NCI-H187 (cell line): Measurements from ENCODE around the gene MINK1.

Experiments
- DNase-seq, 2 experiments: peaks; one replicate each; lab custom pipeline; 2025; lab: John Stamatoyannopoulos, UW

The MINK1 gene

DNA sequence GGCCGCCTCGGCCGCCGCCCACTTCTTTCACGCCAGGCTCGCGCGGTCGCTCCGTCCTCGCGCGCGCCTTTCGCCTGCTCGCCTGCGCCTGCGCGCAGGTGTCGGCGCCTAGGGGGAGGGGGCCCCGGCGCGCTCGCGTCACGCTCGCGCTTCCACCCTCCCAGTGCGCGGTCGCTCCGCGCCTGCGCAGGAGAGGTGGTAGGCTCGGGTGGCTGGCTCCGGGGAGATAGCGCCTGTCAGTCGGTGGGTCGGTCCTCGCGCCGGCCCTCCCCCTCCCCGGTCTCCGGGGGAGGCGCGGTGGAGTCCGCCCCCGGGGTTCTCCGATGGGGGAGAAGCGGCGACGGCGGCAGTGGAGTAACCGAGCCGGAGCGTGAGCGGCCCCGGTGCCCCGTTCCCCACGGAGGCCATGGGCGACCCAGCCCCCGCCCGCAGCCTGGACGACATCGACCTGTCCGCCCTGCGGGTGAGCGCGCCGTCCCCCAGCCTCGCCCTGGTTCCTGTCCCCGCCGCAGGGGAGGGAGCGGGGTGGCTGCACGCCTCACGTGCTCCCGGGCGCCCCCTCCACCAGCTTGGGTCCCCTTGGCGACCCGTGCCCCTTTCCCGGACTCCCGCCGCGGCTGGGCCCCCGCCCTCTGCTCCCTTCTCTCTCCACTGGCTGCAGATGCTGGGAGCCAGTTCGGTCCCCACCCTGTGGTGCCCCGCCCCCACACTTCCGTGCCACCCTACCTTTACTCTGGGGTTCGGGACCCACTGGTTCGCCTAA, at the start of gene MINK1:
TSS of gene MINK1 (plus strand) at position 163 of the 763 bp plus-strand sequence. CDS start at position 407, 244 bp downstream.
- peak; percentile 47 to 81 for DNase-seq

DNA sequence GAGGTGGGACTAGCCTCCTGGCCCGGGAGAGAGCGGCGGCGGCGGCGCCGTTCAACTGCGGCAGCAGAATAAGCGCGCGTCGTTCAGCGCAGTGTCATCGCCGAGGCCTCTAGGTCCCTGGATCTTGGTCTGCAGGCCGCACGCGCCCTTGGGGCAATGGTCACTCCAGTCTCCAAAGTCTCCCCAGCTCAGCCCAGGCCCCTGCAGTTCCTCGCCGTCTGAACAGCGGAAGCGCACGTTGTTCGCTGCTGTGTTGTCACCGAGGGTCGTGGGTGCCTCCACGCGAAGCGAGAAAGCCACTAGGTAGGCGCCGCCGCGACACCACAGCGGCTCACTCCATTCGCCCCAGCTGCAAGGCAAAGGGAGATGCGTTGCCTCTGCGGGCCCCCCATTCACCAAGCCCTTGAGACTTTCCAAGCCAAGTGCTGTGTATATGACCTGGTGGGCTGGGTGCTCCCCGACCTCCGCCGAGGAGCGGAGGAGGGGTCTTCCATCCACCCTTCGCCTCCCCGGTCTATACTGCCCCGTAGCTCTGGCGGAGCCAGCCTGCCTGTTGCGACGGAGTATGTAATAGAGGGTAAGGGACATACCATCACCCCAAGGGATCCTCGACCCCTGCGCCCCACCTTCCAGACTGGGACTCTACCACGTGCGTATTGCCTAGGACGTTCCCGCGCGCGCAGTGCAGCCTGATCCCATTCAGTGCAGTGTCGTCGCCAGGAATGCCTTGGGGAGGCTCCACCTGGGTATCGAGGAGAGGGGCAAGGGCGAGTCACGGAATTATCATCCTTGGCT, 47.6 kb upstream of the MINK1 start:
- no peak for DNase-seq

DNA sequence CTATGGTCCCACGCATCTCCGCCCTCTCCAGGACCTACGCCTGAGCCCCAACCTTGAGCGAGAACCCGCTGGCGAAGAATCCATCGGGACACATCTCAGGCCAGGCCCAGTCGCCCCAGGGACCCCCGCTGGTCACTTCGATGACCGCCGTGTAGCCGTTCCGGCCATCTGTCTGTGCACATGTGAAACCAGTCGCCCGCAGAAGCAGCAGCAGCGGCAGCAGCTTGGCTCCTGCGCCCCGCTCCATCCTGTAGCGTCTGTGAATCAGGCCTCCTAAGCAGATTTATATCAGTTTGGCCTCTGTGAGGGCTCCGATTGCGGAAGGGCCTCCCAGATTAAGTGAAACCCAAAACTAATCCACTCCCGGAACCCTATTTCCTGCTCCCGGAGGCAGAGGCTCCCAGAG, 47.0 kb upstream of the MINK1 start, which contains the start of gene VMO1:
TSS of gene VMO1 (minus strand) at position 259 of the 406 bp plus-strand sequence. CDS start at position 247, 12 bp downstream.
- no peak for DNase-seq

DNA sequence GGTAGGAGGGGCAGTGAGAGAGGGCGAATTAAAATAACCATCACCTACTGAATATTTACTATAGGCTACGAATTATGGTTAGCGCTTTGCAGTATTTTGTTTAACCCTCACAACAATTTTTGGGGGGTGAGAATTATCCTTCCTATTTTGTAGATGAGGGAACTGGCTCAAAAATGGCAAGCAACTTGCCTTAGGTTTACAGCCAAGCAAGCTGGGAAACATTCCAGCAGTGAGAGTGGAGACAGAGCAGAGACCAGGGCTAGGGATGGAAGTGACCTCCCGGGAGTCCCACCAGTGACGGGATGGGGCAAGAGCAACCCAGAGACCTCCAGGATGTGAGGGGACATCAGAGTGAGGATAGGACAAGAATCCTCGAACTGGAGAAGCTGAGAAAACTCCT, 46.6 kb upstream of the MINK1 start:
- DNase-seq: no peak

DNA sequence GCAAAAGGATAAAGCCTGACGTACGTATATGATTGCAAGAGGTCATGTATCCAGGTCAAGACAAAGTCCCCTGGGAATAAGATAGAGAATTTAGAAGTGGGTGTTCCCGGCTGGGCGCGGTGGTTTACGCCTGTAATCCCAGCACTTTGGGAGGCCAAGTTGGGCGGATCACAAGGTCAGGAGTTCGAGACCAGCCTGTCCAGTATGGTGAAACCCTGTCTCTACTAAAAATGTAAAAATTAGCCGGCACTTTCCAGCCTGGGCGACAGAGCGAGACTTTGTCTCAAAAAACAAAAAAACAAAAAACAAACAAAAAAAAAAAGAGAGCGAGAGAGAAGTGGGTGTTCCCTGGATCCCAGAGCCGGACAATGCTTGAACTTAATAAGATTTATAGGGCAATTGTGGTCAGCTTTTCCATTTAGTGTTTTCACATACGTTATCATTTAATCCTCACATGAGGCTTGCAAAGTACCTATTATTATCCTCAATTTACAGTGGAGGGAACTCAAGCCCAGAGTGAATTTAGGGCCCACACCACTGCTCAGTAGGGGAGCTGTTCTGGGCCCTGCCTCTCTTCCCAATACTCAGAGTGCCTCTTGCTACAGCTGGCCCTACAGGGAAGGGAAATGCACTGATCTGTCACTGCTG, 44.9 kb upstream of the MINK1 start:
- DNase-seq: no peak

DNA sequence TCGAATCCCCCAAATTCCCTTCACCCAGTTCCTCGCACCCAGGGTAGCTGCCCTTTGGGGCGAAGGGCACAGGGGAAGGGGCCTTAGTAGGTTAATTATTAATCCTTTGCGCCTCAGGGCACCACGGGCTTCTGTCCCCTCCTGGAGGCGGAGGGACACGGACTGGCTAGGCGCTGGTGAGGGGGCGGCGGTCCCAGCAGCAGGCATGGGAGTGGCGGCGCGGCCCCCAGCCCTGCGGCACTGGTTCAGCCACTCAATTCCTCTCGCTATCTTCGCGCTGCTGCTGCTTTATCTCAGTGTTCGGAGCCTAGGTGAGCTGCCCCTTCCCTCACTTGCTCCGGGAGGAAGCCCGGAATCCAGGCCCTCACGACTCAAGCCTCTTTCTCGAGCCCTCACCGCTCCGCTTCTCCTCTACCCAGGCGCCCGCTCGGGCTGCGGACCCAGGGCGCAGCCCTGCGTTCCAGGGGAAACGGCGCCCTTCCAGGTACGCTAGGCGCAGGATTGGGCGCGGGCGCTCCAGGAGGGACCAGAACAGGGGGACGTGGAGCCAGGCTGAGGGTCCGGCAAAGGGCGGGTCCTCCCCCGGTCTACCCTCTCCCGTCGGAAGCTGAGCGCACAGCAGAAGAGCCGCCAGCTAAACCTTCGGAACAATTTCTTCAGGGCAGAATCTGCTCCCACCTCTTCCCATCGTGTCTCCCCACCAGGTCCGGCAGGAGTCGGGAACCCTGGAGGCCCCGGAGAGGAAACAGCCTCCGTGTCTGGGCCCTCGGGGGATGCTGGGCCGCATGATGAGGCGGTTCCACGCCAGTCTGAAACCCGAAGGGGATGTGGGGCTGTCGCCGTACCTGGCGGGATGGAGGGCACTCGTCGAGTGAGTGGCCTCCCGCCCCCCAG, 44.1 kb upstream of the MINK1 start, which contains the start of gene GLTPD2:
TSS of gene GLTPD2 (plus strand) at position 158 of the 894 bp plus-strand sequence. CDS start at position 206, 48 bp downstream.
- DNase-seq: no peak

DNA sequence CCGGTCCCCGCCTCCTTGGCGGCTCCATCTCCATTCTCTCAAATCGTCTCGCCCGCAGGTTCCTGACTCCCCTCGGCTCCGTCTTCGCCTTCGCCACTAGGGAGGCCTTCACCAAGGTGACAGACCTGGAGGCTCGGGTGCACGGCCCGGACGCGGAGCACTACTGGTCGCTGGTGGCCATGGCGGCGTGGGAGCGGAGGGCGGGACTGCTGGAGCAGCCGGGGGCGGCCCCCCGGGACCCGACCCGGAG, 43.5 kb upstream of the MINK1 start:
- no peak for DNase-seq

DNA sequence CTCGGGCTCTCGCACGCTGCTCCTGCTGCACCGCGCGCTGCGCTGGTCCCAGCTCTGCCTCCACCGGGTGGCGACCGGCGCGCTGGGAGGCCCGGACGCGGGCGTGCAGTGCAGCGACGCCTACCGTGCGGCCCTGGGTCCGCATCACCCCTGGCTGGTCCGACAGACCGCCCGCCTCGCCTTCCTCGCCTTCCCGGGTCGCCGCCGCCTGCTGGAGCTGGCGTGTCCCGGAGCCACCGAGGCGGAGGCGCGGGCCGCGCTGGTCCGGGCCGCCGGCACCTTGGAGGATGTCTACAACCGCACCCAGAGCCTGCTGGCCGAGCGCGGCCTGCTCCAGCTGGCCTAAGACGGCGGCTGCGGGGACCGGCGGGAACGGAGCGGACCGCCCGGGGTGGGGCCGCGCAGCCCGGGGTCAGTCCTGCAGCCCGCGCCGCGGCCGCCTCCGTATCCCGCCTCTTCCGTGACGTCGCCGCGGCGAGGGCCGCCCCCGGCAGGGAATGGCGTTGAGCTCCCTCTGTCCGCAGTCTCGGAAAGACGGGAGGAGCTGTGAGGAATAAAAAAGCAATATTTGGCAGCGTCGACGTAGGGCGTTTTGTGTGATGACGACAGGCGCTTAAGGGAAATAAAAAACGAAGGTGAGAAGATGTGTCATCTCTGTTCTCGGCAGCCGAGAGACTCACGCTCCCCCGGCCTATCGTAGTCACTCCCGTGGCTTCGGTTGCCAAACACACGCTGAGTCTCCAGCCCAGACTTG, 43.0 kb upstream of the MINK1 start:
- peak; percentile 32 to 61 for DNase-seq

DNA sequence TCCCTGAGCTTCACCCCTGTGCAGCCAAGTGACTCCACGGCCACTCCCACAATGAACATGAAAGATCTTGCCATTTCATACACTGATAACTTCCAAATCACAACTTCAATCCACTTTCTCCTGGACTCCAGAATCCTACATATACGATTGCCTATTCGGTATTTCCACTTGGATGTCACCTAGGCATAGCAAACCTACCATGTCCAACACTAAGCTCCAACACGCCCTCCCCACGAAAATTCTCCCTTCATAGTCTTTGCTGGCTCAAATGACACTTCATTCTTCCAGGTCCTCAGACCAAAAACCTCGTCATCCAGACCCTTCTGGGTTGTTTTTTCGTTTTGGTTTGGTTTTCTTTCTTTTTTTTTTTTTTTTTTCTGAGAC, 42.4 kb upstream of the MINK1 start:
- DNase-seq: no peak

DNA sequence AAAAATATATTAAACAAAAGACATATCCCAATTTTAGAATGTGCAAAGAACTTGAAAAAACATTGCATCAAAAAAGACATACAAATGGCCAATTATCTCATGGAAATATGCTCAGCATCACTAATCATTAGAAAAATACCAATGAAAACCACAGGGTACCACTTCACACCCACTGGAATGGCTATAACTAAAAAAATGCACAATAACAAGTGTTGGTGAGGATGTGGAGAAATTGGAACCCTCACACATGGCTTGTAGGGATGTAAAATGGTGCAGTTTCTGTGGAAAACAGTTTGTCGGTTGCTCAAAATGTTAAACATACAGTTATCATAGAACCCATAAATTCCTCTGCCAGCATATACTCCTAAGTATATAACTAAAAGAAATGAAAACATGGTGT, 38.0 kb upstream of the MINK1 start:
- no peak for DNase-seq

DNA sequence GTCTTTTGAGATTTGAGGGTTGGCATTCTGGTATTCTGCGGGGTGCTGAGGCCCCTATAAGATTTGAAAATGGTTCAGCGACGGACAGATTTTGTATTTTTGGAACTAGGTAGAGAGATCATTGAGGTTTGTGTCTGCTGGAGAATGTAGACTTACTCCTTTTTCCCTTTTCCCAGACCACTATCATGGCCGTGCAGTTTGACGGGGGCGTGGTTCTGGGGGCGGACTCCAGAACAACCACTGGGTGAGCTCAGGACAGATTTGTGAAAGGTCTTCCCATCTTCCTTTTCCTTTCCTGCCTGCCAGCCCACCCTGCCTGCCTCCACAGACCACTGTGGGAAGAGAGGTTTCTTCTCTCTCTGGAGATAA, 36.6 kb upstream of the MINK1 start:
- DNase-seq: no peak

DNA sequence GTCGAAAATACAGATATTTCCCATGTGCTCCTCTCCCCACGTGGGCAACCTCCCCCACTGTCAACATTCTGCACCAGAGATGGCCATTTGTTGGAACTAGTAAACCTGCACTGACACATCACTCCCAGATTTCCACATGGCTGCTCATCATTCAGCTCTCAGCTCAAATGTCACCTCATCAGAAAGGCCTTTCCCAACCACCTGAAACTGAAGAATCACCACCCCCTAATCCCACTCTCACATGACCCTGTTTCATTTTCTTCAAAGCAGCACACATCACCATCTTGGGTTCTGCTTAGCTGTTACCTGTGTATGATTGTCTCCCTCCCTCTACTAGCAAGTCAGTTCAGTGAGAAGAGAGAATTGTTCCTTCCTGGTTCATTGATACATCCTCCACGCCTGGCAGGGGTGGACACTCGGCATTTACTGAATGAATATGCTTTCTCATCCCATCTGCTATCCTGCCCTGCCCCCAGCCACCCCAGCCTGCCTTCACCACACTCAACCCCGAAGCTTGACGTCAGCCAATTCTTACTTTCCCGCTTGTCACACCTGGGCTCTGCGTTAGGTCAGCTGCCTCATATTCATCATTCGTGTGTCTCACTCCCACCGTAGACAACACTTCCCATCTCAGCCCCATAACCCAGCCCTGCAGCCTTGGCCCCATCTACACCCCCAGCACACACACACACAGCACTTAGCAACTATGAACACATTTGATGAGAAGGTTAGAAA, 32.5 kb upstream of the MINK1 start:
- DNase-seq: no peak

DNA sequence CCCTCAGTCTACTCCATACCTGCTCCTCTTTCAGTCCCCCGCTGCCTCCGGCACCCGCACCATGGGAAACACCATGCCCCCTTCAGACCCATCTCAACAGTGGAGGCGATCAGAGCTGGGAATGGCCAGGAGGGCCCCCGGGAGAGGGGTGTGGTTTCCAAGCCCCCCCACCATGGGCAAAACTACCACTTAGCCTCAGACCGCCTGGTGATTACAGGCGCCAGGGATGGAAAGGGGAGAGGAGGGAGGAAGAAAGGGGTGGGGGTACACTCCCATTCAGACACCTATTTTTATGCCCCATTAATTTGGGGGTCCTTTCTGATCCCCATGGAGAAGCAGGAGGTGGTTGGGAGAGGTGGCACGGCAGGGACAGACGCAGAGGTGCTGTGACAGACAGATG, 30.9 kb upstream of the MINK1 start, which contains the start of gene C17orf114:
TSS of gene C17orf114 (minus strand) at position 101 of the 400 bp plus-strand sequence.
- no peak for DNase-seq

DNA sequence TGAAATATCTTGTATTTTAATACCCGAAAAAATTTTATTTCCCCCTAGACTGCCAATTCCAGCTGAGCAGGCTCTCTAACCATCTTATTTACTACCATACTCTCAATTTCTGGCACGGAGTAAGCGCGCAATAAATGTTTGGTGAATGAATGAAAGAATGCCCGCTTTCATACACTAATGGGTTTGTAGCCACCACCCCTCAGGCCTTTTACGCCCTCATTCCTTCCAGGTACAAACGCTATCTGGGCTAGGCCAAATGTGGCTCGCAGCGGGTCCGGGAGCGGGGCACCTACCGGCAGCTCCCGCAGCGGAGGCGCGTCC, 26.7 kb upstream of the MINK1 start:
- DNase-seq: no peak

DNA sequence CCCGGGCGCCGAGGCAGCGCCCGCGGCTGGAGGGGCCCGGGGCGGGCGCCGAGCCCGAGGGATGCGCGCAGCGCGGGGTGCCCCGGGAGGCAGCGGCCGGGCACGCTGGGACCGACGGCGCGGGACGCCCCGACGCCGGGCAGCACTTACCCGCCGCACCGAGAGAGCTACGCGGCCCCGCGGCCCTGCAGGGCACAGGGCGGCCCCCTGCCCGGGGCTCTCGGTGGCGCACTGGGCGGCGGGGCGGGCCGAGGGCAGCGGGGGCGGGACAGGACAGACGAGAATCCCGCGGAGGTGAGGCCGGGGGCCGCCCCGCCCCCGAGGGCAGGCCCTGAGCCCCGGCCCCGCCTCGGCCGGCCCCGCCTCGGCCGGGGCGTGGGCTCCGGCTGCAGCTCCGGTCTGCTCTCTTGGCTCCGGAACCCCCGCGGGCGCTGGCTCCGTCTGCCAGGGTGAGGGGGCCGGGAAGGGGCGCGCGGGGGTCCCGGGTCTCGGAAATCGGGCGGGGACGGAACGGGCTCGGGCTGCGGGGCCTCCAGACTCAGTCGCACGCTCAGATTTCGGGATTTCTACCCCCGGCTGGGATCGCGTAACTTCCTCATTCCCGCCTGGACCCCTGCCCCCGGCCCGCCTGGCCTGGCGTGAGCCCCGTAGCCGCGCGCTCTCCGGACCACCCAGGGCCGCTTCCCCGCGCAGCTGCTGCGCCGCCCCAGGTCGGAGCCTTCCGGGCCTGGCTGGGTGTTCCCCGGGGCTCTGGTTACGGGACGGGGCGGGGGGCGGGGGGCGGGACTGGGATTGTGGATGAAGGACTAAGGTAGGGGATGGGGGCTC, 26.1 kb upstream of the MINK1 start, which contains the start of gene PLD2:
TSS of gene PLD2 (plus strand) at position 376 of the 828 bp plus-strand sequence. CDS start 621 bp downstream, outside the sequence.
- DNase-seq: peak in 1 of 2 experiments; percentile 76

DNA sequence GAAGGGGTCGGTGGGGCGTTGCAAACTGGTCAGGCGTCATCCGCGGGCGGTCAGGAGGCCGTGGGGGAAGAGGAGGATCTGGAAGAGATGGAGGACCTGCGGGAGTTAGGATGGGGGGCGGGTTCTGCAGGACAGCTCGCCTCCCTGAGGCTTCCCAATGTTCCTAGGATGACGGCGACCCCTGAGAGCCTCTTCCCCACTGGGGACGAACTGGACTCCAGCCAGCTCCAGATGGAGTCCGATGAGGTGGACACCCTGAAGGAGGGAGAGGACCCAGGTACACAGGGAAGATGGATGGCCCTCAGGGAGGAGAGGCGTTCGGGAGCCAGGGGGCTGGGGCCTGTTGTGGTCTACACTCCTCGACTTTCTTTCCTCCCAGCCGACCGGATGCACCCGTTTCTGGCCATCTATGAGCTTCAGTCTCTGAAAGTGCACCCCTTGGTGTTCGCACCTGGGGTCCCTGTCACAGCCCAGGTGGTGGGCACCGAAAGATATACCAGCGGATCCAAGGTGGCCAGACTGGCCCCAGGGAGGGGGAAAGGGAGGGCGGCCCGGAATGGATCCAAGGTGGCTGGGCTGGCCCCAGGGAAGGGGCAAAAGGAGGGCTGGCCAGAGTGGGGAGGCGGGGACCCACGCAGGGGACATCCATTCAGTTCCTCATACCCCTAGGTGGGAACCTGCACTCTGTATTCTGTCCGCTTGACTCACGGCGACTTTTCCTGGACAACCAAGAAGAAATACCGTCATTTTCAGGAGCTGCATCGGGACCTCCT, 25.3 kb upstream of the MINK1 start:
- DNase-seq: no peak

DNA sequence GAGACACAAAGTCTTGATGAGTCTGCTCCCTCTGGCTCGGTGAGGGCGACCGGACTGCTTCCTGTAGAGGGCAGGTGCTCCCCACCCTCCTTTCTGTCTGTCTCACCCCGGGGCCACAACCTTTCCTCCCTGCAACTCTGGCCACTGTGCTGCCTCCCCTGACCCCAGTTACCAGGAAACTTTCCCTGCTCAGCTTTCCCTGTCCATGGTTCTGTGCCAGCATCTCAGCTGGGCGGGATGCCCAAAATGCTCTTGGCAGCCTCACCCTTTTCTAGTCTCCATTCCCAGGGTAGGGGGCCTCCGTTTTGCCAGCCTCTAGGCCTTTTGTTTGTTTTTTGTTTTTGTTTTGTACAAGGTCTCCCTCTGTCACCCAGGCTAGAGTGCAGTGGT, 24.8 kb upstream of the MINK1 start:
- DNase-seq: no peak

DNA sequence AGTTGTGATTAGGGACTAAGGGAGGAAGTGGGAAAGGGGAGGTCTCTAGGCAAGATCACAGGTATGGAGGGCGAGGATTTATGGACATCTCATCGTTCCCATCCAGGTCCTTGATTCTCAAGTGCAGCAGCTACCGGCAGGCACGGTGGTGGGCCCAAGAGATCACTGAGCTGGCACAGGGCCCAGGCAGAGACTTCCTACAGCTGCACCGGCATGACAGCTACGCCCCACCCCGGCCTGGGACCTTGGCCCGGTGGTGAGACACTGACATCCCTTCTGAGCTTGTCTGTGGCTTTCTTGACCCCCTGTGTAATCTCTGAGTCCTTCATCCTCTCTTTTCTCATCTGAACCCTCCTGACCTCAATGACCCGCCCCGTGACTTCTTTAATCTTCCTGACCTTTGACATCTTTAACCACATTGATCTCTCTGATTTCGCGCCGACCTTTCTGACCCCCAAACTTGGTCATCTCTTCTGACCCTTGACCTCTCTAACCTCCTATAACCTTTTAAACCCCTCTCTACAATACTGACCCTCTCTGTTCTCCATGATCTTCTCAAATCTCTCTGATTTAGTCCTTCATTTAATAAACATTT, 22.3 kb upstream of the MINK1 start:
- no peak for DNase-seq
